H9 (cell line): Measurements from ENCODE around the gene FHIT. TPM values are rescaled to one million over a fixed set of nuclear protein-coding genes. Genes with fewer than 3 reads are reported as not detected.

Source experiments
- DNase-seq: peaks from one replicate; pipeline ENCODE4 v3.0.0-alpha.2; 2017
- H2AFZ ChIP-seq: one replicate; pipeline ENCODE4 v1.6.1; 2013; ENCODE audit warnings: mild to moderate bottlenecking, low read length, control low read depth, moderate library complexity
- H2AK5ac ChIP-seq: 2 replicates; pipeline ENCODE4 v1.6.1; 2013; ENCODE audit warnings: low read length, control low read depth, mixed read lengths; ENCODE audit not compliant: insufficient read length
- H2BK120ac ChIP-seq: one replicate; pipeline ENCODE4 v1.6.1; 2013; ENCODE audit warnings: low read depth, mild to moderate bottlenecking, low read length, control low read depth, inconsistent platforms; ENCODE audit not compliant: poor library complexity, severe bottlenecking
- H2BK12ac ChIP-seq: 2 replicates; pipeline ENCODE4 v1.6.1; 2013; ENCODE audit warnings: low read length, control low read depth, mixed read lengths, low read depth; ENCODE audit not compliant: insufficient read length
- H2BK15ac ChIP-seq: 2 replicates; pipeline ENCODE4 v1.6.1; 2013; ENCODE audit warnings: low read depth, low read length, control low read depth
- H2BK20ac ChIP-seq: one replicate; pipeline ENCODE4 v1.6.1; 2013; ENCODE audit warnings: low read depth, mild to moderate bottlenecking, low read length, control low read depth, inconsistent platforms; ENCODE audit not compliant: poor library complexity, severe bottlenecking
- H2BK5ac ChIP-seq: 2 replicates; pipeline ENCODE4 v1.6.1; 2013; ENCODE audit warnings: low read length, control low read depth, mixed read lengths; ENCODE audit not compliant: insufficient read length
- H3K14ac ChIP-seq: 2 replicates; pipeline ENCODE4 v1.6.1; 2013; ENCODE audit warnings: low read length, control low read depth; ENCODE audit not compliant: insufficient read depth
- H3K18ac ChIP-seq: 2 replicates; pipeline ENCODE4 v1.6.1; 2013; ENCODE audit warnings: low read depth, mild to moderate bottlenecking, mixed read lengths, low read length, control low read depth; ENCODE audit not compliant: insufficient read length
- H3K23ac ChIP-seq: 2 replicates; pipeline ENCODE4 v1.6.1; 2013; ENCODE audit warnings: low read length, control low read depth, mixed read lengths, low read depth; ENCODE audit not compliant: insufficient read length
- H3K23me2 ChIP-seq: 2 replicates; pipeline ENCODE4 v1.6.1; 2013; ENCODE audit warnings: low read depth, mild to moderate bottlenecking, mixed read lengths, low read length, control low read depth; ENCODE audit not compliant: insufficient read length, poor library complexity, severe bottlenecking
- H3K27ac ChIP-seq: 2 replicates; pipeline ENCODE4 v1.5.1; 2013; ENCODE audit warnings: low read length, control low read depth, mixed read lengths, low read depth; ENCODE audit not compliant: insufficient read length
- H3K27me3 ChIP-seq: 2 replicates; pipeline ENCODE4 v1.6.1; 2013; ENCODE audit warnings: low read length, control low read depth, inconsistent platforms; ENCODE audit not compliant: insufficient read depth
- H3K4ac ChIP-seq: 2 replicates; pipeline ENCODE4 v1.6.1; 2013; ENCODE audit warnings: low read depth, mild to moderate bottlenecking, control low read depth, inconsistent platforms, low read length, moderate library complexity
- H3K4me1 ChIP-seq: 2 replicates; pipeline ENCODE4 v1.6.1; 2013; ENCODE audit warnings: low read length, control low read depth, inconsistent platforms; ENCODE audit not compliant: insufficient read depth
- H3K4me2 ChIP-seq: 2 replicates; pipeline ENCODE4 v1.6.1; 2013; ENCODE audit warnings: low read length, control low read depth, mixed read lengths; ENCODE audit not compliant: insufficient read length, insufficient read depth
- H3K56ac ChIP-seq: 2 replicates; pipeline ENCODE4 v1.6.1; 2013; ENCODE audit warnings: low read depth, mild to moderate bottlenecking, mixed read lengths, low read length, control low read depth; ENCODE audit not compliant: insufficient read length
- H3K79me1 ChIP-seq: 2 replicates; pipeline ENCODE4 v1.6.1; 2013; ENCODE audit warnings: low read depth, mild to moderate bottlenecking, moderate library complexity, low read length, control low read depth, inconsistent platforms; ENCODE audit not compliant: insufficient read depth, poor library complexity, severe bottlenecking
- H3K79me2 ChIP-seq: 2 replicates; pipeline ENCODE4 v1.6.1; 2013; ENCODE audit warnings: low read length, control low read depth, inconsistent platforms; ENCODE audit not compliant: insufficient read depth
- H3K9ac ChIP-seq: 2 replicates; pipeline ENCODE4 v1.6.1; 2013; ENCODE audit warnings: low read length, control low read depth, mixed read lengths; ENCODE audit not compliant: insufficient read length; ENCODE audit errors: extremely low read depth
- H3K9me3 ChIP-seq: one replicate; pipeline ENCODE4 v1.6.1; 2013; ENCODE audit warnings: low read depth, low read length, inconsistent platforms; ENCODE audit not compliant: control insufficient read depth
- H3T11ph ChIP-seq: one replicate; pipeline ENCODE4 v1.6.1; 2013; ENCODE audit warnings: mild to moderate bottlenecking, low read length, control low read depth, inconsistent platforms
- H4K20me1 ChIP-seq: one replicate; pipeline ENCODE4 v1.6.1; 2013; ENCODE audit not compliant: control insufficient read depth, insufficient read length, insufficient read depth
- H4K5ac ChIP-seq: 2 replicates; pipeline ENCODE4 v1.6.1; 2013; ENCODE audit warnings: low read depth, mild to moderate bottlenecking, mixed read lengths, low read length, control low read depth; ENCODE audit not compliant: insufficient read length
- H4K8ac ChIP-seq: replicated peaks from 2 replicates; pipeline ENCODE4 v1.6.1; 2013; ENCODE audit warnings: low read length, control low read depth, mixed read lengths, low read depth; ENCODE audit not compliant: insufficient read length
- H4K91ac ChIP-seq: 2 replicates; pipeline ENCODE4 v1.6.1; 2013; ENCODE audit warnings: low read depth, mild to moderate bottlenecking, moderate library complexity, mixed read lengths, low read length, control low read depth; ENCODE audit not compliant: insufficient read length
- H3K27ac Mint-ChIP-seq, 3 experiments: 2 replicates in 2 of 3; 3 replicates in 1 of 3; pipeline ENCODE4 v1.8.0; 2020 to 2021; ENCODE audit warnings: mixed read lengths in 3 of 3, mild to moderate bottlenecking in 1 of 3, moderate library complexity in 1 of 3
- H3K27me3 Mint-ChIP-seq: 2 replicates; pipeline ENCODE4 v1.8.0; 2021; ENCODE audit warnings: low read depth, mild to moderate bottlenecking, moderate library complexity, mixed read lengths
- H3K36me3 Mint-ChIP-seq, 3 experiments: 2 replicates in 2 of 3; 3 replicates in 1 of 3; pipeline ENCODE4 v1.8.0; 2020 to 2021; ENCODE audit warnings: low read depth in 3 of 3, mixed read lengths in 3 of 3; ENCODE audit not compliant: insufficient read depth in 1 of 3
- H3K4me1 Mint-ChIP-seq, 2 experiments: 2 replicates each; pipeline ENCODE4 v1.8.0; 2020; ENCODE audit warnings: mixed read lengths in 2 of 2
- H3K4me3 Mint-ChIP-seq, 2 experiments: 2 replicates in 1 of 2; 3 replicates in 1 of 2; pipeline ENCODE4 v1.8.0; 2020 to 2021; ENCODE audit warnings: mild to moderate bottlenecking in 2 of 2, mixed read lengths in 2 of 2, moderate library complexity in 1 of 2
- H3K9me3 Mint-ChIP-seq, 2 experiments: 2 replicates in 1 of 2; 3 replicates in 1 of 2; pipeline ENCODE4 v1.8.0; 2020; ENCODE audit warnings: mild to moderate bottlenecking in 2 of 2, mixed read lengths in 2 of 2, moderate library complexity in 1 of 2
- WGBS: extraction: QIAGEN DNeasy Blood & Tissue Kit; methylation state at CpG from one replicate; pipeline ENCODE4 v1.1.7; 2013; ENCODE audit warnings: missing lambda C conversion rate, low lambda C conversion rate, mixed read lengths; ENCODE audit not compliant: insufficient read length; ENCODE audit errors: extremely low coverage; 5-methylcytosine and 5-hydroxymethylcytosine counted together
- total RNA-seq: library from RNA; stranded (reverse); gene quantifications from 2 replicates; pipeline ENCODE4 v1.2.1, GENCODE V29; 2021
- TF ChIP-seq, protein P1 (sequence below): fragments of 200-600 bp; sonication (generic); conservative IDR thresholded peaks from 3 replicates; pipeline ENCODE4 v1.8.0; 2021; ENCODE audit warnings: antibody characterized with exemption, mild to moderate bottlenecking

Gene FHIT
- total RNA-seq, 1 experiment from 2014 or later: 3.0 TPM

DNA sequence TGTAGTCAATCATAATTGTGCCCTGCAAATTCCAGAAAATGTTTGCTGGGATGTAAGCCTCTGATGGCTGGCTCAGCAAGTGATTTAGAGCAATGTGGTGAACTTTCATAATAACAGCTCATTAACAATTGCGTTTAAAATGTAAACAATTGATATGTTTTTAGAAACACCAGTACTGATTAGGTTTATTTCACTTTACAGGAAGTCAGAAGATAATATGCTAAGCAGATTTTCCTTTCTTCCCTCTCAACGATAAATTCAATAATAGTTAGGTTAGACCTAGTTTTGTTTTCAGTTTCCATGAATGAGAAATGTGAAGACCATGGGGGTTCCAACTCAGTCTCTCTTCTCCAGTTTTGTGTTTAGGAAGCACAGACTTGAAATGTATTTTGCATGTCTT is 71.0 kb downstream of the FHIT start:
- Mint-ChIP-seq H3K27me3 (no peaks in the 10 kb centered on the region), H3K27ac (no peak overlapping the region), H3K4me1 (peaks cover 3 to 4% of the 10 kb centered on the region in 2 experiments), H3K4me3 (no peak overlapping the region), H3K9me3 (peaks cover 0 to under 1% of the 10 kb centered on the region in 2 experiments; a peak in 2 of 5 replicates), H3K36me3 (peaks cover 0 to 2% (median 0%) of the 10 kb centered on the region in 3 experiments; a peak in 1 of 7 replicates)
- Histone ChIP-seq H3K27me3 (no peaks in the 10 kb centered on the region), H3K4me2 (no peak overlapping the region), H3K9ac (no peak overlapping the region), H2BK12ac (no peak overlapping the region), H4K91ac (no peak overlapping the region), H2AK5ac (no peak overlapping the region), H2BK15ac (no peak overlapping the region), H4K8ac (no peak overlapping the region), H3K79me2 (no peaks in the 10 kb centered on the region), H3T11ph (no peak overlapping the region), H4K5ac (no peak overlapping the region), H3K23me2 (no peaks in the 10 kb centered on the region), H3K14ac (no peak overlapping the region), H2BK5ac (no peak overlapping the region), H3K79me1 (no peaks in the 10 kb centered on the region), H2AFZ (no peak overlapping the region), H4K20me1 (no peaks in the 10 kb centered on the region), H3K56ac (no peak overlapping the region), H3K4me1 (no peaks in the 10 kb centered on the region), H3K9me3 (no peaks in the 10 kb centered on the region), H3K23ac (no peak overlapping the region), H2BK20ac (no peak overlapping the region), H3K4ac (no peak overlapping the region), H2BK120ac (no peak overlapping the region), H3K27ac (no peak overlapping the region), H3K18ac (no peak overlapping the region)
- WGBS: no CpG with 5 or more reads among the region's 2 CpGs
- TF ChIP-seq, protein P1, sequence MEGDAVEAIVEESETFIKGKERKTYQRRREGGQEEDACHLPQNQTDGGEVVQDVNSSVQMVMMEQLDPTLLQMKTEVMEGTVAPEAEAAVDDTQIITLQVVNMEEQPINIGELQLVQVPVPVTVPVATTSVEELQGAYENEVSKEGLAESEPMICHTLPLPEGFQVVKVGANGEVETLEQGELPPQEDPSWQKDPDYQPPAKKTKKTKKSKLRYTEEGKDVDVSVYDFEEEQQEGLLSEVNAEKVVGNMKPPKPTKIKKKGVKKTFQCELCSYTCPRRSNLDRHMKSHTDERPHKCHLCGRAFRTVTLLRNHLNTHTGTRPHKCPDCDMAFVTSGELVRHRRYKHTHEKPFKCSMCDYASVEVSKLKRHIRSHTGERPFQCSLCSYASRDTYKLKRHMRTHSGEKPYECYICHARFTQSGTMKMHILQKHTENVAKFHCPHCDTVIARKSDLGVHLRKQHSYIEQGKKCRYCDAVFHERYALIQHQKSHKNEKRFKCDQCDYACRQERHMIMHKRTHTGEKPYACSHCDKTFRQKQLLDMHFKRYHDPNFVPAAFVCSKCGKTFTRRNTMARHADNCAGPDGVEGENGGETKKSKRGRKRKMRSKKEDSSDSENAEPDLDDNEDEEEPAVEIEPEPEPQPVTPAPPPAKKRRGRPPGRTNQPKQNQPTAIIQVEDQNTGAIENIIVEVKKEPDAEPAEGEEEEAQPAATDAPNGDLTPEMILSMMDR: no peak
- DNase-seq: no peak
